Stimulated activated CD8-positive, alpha-beta memory T cell treated with anti-CD3 and anti-CD28 coated beads, Interleukin-12 subunit alpha, Interleukin-12 subunit beta, amount 100 ng/mL, for 24 hours (primary cell): Measurements from ENCODE around the gene CCDC3.
"Not testable (repeated sequence)": the region's sequence is repeated elsewhere in the genome, so short reads cannot be mapped to it uniquely, and the experiment has no call there.

Experiments used
- DNase-seq: peaks from one replicate; pipeline ENCODE4 v3.0.0-alpha.2; 2020; ENCODE audit errors: extremely low read depth

The CCDC3 gene

DNA sequence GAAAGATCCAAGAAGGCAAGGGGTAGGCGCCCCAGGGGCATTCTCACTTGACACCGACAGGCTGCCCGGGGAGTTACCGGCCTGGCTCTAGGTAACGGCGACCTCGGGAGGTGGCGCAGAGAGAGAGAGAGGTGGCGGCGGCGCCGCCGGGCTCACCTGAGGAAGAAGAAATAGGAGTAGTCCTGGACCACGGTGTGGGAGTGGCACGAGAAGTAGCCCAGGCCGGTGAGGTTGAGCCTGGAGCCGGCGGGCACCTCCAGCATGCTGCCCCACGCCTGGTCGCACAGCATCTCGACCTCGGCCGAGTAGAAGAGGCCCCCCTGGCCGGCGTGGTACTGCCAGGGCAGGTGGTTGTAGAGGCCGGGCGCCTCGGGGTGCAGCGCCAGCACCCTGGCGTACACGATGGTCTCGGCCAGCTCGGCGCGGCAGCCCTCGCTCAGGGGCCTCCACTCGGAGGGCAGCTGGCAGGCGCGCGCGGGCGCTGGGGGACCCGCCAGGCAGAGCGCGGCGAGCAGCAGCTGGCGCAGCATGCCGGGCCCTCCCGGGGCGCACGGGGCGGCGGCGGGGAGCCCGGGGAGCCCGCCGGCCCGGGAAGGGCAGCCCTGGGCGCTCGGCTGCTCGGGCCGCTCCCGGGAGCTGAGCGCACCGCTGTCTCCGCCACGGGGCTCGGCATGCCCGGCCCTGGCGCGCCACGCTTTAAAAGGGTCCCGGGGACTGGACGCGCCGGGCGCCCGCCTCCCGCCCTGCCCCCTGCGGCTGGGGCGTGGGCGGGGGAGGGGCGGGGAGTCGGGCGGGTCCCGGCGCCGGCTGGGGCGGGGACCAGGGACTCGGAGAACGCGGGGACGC, at the start of gene CCDC3:
CCDC3 (minus strand) TSS at position 673 of the 846 bp plus-strand sequence; CDS start at position 530, 143 bp downstream.
- no peak for DNase-seq

DNA sequence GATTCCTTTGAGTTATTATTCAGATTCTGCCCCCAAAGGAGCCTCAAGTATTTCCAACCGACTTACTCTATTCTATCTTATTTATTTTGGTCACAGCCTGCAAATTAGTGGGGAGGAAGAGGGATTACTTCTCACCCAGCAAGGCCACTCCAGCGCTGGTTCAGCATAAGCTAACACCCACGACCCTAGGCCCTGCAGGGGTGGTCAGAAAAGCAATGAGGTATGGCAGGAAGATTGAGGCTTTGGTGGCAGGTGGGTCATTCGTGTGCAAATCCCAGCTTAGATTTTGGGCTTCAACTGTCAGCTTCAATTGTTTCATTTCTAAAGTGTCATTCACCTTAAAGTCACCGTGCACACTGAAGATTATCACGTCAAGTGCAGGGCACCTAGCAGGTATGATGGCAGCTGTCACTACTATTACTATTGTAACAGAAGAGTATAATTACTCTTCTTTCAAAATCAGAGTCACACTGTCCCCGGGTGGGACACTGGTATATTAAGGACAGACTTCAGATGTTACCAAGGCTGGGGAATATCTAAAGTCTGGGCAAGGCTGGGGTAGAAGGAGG, 49.7 kb upstream of the CCDC3 start:
- no peak for DNase-seq

DNA sequence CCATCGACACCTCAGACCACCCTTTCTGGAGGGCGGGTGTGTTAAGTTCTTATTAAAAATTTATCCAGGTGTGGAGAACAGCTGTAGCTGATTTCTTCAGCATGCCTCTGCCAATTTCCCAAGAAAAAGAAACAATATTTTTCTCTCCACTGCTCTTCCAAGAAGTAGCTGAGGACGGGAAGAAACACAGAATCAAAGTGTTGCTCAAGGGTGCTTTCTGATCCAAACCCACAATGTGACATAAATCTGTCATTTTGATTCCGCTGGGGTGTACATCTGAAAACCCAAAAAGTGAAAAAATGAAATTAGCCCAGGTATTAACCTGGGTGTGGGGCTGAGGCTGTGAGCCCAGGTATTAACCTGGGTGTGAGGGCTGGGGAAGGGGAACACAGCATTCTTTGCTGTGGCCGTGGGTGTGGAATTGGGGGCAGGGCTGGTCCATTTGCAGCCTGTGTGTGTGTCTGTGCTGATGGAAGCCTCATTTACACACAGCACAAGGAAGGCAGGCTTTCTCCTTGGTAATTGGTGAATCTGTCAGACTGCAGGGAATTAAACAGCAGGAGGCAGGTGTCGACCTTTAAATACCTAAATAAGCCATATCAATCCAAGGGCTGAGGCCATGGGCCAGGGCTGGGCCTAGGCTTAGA, 48.4 kb upstream of the CCDC3 start:
- DNase-seq = no peak

DNA sequence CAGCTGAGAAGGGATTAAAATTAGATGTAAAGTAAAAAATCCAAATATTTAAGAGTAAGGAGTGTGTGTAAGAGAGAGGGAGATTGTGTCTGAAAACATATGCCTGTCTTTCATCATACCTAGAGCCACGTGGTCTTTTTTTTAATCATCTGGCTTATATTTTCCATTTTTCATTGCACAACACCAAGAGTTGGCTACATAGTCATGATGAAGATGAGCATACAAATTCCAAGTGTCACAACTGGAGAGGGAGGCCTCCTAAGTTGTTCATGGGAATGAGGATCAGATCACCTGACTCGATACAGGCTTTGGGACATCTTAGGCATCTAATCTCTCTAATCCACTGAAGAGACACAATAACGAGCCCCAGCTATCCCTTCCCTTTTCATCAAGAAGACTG, 47.2 kb upstream of the CCDC3 start:
- DNase-seq = no peak

DNA sequence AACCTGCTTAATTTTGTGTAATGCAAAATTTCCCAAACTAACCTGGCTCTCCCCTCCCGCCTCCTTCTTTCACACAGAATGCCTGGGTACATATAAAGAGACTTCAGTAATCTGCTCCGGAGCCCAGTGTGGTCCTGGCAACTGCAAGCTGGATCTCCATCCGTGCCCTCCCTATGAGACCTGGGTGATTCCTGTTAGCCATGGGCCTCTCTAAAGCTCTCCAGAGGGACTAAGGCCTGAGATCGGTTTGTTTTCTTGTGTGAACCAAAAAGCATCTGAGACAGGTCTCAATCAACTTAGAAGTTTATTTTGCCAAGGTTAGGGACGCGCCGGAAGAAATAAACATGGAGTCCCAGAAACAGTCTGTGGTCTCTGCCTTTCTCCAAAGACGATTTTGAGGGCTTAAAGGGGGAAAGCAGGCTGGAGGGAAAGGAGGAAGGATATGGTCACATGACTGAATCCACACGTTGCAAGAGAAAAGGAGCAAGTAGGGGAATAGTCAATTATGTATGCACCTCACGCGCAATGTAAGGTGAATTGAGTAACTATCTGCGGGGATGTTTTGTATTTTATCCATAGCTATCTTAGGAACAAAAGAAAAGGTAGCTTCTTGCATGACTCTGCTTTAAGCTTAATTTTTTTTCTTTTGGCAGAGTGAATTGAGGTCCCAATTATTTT, 46.2 kb upstream of the CCDC3 start:
- DNase-seq = no peak

DNA sequence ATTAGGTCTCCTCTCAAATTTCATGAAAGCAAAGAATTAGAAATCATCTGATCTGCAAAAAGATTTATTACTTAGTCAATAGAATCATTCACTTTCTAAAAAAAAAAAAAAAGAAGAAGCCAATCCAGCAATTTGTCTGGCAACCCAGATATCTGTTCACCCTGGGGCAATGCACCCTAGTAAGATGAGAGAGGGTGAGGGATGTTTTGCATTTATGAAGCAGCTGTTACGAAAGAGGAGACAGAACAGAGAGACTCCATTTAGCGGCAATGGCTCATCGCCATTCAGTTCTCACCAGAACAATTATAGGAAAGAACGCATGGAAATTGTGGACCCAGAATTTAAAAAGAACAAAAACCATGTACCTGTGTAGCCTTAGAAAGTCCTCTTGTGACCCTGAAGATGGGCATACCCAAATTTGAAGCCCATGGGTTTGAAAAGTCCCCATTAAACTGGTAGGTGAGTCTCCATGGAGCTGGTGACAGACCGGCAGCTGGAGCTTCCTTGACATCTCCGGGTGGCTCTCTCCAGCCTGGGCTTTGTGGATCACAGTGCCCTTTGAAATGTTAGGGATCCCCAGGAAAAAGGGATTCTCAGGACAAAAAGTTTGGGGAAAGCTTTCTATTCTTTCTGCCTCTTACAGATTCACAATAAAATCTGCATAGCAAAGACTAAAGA, 45.5 kb upstream of the CCDC3 start:
- no peak for DNase-seq

DNA sequence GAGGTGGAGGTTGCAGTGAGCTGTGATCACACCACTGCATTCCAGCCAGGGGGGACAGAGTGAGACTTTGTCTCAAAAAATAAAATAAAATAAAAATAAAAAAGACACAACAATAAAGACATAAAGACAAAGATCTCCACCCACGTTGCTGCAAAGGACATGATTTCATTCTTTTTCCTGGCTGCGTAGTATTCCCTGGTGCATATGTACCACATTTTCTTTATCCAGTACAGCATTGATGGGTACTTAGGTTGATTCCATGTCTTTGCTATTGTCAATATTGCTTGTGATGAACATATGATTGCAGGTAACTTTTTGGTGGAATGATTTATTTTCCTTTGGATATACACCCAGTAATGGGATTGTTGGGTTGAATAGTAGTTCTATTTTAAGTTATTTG, 42.0 kb upstream of the CCDC3 start:
- no peak for DNase-seq

DNA sequence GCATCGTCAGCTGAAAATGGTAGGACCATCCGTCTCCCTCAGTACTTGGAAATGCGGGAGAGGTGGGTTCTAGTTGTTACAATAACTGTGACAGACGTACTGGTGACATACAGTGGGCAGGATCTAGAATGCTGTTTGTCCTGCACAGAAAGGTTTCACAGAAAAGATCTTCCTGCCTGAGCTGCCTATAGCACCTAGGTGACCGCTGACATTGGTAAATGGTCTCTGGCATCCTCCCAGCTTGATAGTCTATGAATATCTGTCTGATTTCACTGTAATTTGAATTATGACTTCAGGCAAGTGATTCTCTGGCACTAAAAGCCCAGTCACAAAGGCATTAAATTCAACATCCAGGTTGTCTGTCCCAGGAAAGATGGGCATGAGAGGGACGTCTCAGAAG, 38.2 kb upstream of the CCDC3 start:
- DNase-seq = no peak

DNA sequence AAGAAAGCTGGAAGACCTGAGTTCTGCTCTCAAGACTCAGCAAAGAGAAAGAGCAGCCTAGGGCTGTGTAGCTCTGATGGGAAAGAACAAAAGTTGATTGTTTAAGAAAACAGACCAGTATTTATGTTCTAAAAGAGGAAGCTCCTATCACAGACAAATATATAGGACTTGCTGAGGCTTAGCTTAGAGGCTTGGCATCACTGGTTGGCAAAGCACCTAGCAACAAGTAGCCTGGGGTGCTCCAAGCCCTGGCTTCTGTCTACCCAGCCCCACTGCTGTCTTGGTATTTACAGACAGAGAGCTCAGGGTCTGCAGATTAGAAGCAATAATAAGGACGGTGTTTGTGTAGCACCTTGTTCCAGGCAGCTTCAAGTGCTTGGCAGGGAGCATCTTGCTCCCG, 36.9 kb upstream of the CCDC3 start:
- DNase-seq = no peak

DNA sequence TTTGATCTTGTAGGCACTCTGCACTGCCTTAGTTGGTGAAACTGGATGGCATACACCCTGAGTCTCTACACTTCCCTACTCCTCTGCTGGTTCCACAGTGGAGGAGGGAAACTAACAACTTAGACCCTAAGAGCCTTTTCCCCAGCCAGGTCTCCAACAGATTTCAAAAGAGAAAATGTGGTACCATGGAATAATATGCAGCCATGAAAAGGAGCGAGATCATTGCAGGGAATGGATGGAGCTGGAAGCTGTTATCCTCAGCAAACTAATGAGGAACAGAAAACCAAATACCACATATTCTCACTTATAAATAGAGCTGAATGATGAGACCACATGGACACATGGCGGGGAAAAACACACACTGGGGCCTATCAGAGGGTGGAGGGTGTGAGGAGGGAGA, 36.3 kb upstream of the CCDC3 start:
- no peak for DNase-seq

DNA sequence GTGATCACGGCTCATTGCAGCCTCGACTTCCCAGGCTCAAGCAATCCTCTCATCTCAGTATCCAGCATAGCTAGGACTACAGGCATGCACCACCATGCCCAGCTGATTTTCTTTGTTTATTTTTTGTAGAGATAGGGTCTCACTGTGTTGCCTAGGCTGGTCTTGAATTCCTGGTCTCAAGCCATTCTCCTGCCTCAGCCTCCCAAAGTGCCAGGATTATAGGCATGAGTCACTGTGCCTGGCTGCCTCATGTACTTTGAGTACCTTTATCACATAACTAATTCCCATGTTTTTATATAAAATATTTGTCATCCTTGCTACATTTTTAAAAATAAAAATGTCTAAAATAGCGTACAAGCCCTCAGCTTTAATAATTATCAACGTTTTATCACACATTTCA, 35.3 kb upstream of the CCDC3 start:
- DNase-seq = no peak

DNA sequence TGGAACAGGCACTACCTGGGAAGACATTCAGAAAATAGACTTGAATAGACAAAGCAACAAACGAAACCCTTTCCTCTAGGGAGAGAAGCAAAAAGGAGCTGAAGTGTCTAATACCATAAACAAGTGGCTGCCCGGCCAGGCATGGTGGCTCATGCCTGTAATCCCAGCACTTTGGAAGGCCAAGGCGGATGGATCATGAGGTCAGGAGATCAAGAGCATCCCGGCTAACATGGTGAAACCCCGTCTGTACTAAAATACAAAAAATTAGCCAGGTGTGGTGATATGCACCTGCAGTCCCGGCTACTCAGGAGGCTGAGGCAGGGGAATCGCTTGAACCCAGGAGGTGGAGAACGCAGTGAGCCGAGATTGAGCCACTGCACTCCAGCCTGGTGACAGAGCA, 34.2 kb upstream of the CCDC3 start:
- not testable (repeated sequence) for DNase-seq

DNA sequence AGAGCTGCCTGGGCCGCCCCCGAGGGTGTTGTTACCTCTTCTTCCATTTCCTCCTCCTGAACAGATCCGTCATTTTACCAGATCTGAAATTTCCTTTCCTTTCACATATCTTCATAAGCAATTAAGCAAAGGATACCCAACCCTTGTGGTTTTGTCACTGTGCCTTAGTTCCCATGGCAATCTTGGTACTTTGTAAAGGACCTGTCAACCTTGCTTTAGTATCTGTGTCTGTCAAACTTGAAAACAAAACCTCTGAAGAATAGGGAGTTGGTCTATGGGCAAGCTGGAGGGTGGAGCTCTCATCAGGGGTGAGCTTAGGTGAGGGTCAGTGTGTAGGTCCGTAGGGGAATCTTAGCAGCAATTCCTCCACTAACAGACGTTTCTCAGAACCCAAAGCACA, 25.4 kb upstream of the CCDC3 start:
- DNase-seq = no peak

DNA sequence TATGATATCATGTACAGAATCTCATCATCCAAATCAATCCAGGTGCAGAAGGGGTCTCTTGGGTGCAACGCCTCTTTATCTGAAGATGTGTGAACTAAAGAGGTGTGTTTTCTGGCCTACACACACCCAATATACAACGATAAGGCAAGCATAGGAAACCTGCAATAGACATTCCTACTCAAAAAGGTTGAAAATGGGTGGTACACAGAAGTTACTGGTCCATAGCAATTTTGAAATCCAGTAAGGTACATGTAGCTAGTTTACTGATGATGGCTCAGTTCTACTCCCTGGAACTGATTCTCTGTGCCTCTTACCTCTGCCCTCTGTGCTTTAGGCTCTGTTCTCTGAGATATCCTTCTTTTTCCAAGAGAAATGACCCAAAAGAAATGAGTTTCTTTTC, 22.2 kb upstream of the CCDC3 start:
- no peak for DNase-seq

DNA sequence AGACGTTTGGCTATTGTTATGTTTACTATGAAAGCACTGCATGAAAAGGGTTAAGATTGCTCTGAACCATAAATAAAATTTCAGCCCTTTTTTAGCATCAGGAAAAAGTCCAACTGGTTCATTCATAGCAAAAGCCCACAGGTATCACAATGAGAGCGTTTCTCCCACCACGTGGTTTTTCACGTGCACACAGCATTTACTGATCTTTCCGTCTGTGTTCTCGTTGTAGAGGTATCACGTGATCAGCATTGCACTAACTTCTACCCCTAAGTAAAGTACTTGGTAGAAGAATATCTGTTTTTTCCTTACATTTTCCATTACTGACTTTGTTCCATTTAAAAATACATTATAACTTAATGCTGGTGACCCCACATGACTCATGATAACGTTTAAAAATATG, 17.8 kb upstream of the CCDC3 start:
- no peak for DNase-seq

DNA sequence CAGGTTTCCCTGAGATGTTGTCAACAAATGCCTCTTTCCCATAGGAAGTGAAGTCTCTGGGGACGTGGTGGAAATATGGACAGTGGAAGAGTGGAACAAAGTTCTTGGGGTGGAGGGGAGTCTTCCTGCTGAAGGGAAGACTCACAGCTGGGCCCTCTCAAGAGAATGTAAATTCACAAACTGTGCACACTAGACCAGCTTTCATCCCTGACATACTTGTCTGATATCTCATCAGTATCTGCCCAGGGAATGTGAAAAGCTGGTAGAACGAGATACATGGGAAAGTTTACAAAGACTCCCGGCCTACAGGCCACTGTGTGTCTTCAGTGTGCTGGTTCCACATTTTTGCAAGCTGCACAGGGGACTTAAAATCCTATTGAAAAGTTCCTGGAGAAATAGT, 16.7 kb upstream of the CCDC3 start:
- no peak for DNase-seq

DNA sequence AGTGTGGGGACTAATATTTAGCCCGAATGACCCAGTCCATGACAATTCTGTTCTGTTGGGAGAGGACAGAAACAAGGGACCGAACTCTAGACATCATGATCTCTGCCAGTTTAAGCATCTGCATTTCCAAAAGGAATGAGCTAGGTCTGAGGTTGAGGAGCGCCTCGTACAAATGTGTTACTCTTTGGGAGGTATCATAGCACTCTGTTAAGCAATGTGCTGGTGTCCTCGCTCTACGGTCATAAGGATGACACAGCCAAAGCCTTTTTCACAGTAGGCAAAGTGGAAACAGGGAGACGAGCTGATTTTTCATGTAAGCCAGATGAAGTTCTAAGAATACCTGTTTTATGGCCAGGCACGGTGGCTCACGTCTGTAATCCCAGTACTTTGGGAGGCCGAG, 15.4 kb upstream of the CCDC3 start:
- DNase-seq = no peak

DNA sequence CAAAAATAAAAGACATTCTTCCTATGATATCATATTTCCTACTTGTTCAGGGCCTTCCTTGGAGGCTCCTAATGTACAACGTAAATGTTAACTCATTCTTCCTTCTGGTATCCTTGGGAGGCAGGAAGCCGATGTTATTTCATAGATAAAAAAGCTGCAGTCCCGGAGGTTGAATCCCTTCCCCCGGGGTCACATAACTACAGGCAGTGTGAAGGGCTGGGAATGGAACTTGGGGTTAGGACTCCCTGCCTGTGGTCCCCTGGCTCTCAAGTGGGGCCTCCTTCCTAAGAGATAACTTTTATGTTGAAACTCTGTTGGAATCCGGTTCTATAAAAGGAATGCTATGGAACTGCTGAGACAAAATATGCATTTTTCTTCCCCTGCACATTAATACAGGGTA, 14.9 kb upstream of the CCDC3 start:
- DNase-seq = no peak

DNA sequence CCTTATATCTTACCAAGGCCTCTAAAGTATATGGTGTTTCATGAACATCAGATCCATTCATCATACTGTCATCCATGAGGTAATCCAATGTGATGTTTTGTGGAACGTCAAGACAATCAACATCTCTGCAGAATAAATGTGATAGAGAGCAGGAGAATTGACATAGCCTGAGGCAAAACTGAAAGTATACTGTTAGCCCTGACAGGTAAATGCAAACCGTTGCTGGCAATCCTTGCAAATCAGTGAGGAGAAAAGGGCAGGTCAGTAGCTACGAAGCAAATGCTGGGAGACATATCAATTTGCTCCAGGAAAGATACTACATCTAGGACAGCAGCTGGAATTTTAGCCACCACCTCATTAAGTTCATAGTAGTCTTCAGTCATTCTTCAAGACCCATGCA, 4.5 kb upstream of the CCDC3 start:
- no peak for DNase-seq

DNA sequence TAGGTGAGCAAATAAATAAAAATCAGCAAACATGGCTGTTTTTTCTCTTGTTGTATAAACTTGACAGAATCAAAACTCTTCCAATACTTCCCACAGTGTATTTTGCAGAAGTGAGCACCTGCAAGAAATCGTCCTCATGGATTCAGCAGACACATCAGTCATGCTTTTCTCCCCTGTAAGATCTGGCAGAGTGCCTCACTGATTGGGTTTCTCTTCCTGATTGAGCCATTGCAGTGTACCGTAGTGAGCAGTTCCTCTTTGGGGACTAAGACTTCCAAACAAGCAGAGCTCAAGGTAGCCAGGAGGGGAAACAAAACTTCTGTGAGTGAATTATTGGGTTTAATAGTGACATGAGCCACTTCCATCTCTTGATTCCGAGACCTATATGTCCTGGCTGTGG, 2.2 kb upstream of the CCDC3 start:
- DNase-seq = no peak

DNA sequence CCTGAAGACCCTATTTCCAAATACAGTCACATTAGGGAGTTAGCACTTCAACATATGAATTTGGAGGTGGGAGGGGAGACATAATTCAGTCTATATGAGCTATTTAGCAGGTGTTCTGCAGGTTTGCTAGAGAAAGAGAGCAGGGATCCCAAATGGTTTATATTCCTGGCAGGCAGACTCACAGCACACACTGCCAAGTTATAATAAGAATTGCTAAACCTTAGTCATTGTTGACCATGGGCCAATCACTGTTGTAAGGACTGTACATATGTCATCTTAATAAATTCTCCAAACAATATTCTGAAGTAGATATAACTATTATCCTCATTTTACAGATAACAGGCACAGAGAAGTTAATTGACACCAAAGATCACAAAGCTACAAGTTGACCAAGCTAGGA, 1.5 kb upstream of the CCDC3 start:
- DNase-seq = no peak

DNA sequence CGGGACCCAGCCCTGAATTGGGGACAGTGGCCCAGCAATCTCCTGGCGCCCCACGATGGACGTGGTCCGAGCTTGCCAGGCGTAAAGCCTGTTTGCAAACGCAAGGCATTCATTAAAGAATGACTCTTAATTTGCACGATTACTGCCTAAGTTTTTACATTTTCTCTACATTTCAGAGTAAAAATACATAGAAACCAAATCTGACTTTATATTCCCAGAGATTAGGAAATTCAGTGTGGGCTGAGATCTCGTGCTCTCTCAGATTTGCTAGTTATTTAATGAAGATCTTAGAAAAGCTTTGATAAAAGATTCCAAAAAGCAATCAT, 337 bp upstream of the CCDC3 start:
- no peak for DNase-seq
